GM20431 (cell line): Measurements from ENCODE around the gene TEAD4.

Experiments
- in situ Hi-C: fragments of 300-500 bp; cut with MseI, MboI; formaldehyde crosslinking; loops from one replicate; pipeline ENCODE4 v1.15.0; 2020; ENCODE audit warnings: low sequenced_read_pairs; ENCODE audit not compliant: unreplicated experiment

Gene TEAD4

DNA sequence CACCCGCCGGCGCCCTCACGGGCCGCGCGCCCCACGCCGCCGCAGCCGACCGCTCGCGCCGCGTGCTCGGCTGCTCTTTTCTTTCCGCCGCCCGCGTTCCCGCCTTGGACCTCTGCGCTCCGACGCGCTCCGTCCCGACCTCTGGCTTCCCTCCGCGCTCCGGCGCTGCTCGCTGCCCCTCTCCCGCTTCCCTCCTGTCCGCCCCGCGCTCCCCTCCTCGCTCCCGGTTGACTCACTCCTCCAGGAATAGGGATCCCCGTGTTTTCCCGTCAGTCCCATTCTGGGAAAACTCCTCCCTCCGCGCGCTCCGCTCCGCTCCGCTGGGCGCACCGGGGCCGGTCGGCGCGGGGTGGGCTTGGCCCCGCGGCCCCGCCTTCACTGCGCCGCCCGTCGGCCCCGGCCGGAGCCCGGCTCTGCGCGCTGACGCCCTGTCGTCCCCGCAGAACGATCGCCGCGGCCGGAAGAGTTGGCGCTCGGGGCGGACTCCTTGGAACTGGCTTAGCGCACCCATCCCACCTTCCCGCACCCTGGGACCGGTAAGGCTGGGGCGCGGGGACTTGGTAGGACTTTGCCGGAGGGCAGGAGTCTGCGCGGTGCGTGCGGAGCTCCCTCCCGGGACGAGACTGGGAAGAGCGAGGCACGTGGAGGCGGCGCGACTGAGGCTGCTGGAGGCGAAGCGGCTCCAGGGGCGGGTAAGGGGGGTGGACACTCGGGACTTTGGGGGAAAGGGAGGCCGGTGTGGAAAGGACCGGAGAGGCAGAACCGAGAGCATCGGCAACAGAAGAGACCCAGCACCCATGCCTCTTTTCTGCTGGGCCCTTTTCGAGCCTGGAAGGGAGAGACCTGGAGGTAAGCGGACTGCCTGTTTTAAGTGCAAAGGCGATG, 550 bp downstream of the TEAD4 start:
- in situ Hi-C loops: no loop called here

DNA sequence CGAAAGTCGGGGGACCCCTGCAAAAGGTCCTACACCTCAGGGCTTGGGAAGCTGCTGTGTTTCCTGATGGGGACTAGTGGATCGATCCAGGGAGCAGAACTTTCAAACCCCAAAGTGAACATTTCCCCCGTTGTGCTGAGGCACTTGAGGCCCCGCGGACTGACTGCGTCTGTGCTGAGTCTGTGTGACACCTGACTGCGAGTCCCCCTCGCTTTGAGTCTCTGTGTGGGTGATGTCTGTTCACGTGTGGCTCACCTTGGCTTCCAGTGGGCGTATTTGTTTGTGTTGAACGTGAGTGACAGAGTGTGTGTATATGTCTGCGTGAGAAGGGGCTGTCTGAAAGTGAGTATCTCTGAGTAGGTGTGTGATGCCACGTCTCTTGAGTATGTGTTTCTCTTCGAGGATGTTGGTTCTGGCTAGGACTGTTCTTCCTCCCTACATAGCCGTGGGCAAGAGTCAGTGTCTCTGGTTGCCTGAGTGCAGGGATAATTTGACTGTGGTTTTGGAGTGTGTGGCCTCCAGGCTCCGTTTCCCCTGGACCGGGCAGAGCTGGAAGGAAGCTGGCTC, 1.3 kb downstream of the TEAD4 start:
- in situ Hi-C loops: no loop called here

DNA sequence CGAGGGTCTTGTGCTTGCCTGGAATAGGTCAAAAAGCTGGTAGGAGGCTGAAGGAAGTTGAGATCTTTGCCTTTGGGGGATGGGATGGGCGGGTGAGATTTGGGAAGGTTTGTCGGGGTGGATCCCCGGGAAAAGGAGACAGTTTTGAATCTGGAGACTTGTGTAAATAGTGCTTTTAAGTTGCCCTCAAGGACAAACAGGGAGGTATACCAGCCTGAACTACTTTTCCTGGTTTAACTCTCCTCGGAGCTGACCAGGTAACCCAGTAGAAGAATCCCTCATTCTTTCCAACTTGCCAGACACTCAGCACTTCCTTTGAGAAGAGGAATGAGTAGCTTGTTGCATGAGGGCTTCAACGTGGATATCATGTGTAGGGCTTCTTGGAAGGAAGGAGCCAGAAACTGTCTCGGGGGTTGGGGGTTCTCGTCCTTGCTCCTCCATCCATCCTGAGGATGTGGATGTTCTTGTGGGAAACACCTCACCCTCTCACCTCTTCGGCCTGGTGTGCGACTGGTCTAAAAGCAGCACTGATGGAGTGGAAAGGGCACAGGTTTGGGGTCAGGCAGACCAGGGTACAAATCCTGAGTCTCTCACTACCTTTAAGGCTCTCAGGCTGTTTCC, 1.9 kb downstream of the TEAD4 start:
- in situ Hi-C loops: no loop called here

DNA sequence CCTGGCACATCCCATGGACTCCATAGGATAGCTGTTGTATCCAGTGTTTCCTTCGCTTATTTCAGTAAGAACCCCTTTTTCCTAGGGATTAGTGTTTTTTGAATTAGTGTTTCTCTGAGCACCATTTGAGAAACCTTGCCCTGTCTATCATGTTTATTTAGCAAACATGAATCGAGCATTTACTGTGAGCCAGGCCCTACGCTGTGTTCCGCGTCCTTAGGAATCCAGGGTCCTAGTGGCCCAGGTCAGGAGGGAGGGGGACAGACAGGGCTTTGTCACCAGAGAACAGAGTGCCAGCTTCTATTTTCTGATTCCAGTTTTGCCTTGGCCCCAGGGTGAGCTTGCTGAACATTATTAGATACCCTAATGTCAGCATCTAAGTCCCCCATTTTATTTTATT, 2.5 kb downstream of the TEAD4 start:
- in situ Hi-C loops: no loop called here

DNA sequence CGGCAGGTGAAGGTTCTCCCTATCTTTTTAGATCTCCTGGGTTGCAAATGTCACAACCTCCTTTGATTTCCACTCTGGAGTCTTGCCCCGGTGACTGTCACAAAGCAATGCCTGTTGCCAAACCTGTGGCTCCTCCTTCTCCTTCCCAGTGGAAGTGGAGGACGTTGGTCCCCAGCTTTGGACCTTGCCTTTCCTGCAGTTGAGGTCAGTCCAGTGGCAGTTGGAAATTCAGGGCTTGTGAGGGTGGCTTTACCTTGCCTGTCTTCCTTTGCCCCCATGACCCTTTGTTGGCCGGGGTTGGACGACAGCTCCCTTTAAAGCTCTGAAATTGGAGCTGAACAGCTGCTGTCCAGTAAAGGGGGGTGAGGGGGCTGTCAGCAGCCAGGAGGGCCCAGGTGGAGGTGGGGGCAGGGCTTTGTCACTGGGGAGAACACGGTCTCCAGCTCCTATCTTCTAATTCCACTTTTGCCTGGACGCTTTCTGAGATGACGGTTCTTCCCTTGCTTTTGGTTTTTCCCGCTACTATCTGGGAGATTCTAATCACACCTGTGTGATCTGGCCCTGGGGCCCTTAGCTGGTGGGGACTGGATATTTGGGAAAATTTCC, 4.1 kb downstream of the TEAD4 start:
- in situ Hi-C loops: no loop called here

DNA sequence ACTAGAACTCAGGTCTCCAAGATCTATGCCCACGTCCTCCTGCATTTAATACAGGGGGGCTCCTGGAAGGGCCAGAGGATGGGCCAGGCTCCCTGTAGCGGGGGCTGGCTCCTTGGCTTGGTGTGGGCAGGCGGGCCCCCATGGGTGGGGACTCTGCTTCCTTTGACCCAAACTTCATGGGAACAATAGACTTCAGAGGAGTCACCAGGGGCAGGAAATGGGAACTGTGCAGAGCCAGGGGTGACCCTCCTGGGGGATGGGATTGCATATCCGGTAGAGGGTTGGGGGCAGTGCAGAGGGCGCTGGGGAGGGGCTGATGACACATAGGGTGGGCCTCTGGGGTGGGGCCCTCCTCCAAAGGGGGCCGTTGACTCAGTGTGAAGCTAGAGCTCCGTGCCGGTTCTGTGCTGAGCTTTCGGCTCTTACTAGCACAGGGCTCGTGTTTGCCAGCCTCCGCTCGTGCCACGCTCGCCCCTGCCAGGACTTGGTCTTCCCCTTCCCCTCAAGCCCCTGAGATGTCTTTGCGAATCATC, 4.6 kb downstream of the TEAD4 start:
- in situ Hi-C loops: no loop called here

DNA sequence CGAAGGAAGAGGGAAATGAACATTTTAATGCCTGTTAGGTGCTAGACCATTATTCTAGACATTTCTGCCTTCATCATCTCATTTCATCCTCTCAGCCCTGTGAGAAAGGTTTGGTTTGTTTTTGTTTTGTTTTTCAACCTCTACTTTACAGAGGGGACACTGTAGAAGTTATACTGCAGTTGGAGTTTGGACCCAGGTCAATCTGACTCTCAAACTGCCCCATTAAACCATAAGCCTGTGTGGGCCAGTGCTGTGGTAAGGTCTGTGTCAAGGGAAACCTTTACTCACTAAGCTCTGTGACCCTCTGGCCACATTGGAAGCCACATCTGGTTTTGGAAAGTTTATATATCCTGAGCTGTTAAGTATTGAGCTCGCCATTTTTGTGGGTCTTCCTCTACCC, 8.5 kb downstream of the TEAD4 start:
- in situ Hi-C loops: no loop called here

DNA sequence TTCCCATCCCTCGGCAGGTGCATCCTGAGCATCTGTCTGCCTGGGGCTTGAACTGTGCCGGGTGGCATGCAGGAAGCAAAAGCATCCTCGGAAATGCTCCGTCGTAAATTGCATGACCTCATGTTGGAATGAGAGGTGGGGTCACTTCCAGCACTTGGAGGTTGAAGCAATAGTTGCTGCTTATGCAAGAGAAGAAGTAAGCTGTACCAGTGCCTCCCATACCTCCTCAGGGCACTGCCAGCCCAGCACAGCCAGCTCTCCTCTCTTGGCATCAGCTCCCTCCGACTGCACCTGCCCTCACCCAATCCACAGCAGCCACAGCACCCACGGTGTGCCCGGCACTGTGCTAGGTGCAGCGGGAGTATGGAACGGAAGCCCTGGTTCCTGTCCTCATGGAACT, 11.5 kb downstream of the TEAD4 start:
- in situ Hi-C loops: no loop called here

DNA sequence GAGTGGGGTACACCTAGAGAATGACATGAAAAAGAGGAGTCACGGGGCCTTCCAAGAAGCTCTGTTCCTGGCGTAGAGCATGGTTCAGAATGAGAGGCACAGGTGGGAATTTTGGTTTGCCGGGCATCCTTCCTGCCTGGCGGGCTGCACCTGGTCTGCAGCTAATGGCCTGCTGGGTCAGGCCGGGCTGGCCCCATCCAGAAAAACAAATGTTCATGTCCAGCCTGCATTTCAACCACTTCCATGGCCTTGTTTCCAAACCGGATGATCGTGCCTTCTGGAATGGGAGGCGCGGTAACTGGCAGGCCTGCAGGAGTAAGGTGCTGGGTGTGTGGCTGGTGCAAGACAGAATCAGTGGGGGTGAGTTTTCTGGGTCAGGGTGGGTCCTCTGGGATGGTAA, 14.4 kb downstream of the TEAD4 start:
- in situ Hi-C loops: no loop called here

DNA sequence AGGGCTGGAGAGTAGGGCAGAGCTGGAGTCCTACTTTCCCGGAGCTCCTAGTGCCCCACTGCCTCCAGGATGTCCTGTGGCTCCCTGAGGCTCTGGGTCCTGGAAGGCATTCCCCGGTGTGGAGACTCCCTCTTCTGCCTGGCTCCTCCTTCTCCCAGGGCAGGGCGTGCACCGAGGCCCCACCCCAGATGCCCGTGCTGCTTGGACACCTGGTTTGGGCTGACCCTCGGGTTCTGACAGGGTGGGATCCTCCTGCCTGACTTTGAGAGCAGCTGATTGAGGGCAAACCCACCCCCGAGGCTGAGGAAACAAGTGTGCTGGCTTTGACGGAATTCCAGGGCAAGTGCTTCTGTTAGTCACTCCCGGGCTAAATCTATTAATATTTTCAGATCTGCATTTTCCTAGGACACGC, 15.4 kb downstream of the TEAD4 start:
- in situ Hi-C loops: no loop called here

DNA sequence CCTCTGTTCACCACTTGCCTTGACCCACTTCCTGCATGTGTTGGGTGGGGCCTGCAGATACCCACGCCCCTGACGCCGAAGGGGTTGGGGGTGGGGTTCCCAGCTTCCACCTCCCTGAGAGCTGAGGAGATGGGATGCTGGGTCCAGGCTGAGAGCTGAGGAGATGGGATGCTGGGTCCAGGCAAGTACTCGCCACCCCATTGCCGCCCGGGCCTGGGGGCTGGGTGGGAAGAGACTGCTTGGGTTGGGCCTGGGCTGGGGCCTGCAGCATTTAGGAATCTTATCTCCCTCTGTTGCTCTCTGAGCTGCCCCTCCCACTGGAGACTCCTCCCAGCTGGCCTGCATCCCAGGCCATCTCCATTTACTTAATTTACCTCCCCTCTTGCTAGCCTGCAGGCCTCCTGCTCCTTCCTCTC, 17.4 kb downstream of the TEAD4 start:
- in situ Hi-C loops: no loop called here

DNA sequence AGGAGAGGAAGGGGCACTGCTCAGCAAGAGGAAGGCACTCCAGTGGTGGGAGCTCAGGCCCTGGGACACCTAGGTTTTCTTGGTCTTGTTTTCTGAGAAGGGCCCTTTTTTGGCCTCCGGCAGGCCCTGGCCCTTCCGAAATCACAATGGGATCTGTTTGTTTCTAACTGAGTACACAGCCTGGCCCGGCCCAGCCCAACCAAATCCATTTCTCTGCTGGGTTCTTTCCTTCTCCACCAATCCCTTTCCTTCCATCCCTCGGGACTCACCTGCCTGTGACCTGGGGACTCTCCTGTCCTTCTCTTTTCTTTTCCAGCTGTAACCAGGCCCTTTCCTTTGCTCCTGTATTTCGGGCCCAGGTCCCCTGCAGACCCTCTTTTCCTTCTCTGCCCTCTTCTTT, 18.6 kb downstream of the TEAD4 start:
- in situ Hi-C loops: no loop called here

DNA sequence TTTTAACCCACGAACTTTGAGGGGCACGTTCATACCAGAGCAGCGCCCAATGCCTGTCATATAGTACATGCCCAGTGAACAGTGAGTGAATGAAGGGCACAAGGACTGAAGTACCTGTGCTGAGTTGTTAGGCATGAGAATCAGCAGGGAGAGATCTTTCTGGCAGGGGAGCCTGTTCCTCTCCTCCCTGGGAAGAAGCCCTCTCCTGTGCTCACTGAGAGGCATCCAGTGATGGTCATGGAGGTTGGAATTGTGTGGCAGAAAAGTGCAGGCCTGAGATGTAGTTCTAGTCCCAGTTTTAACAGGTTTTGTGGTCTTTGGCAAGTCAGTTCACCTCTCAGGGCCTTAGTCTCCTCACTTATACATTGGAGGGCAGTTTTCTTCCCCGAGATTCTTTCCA, 20.6 kb downstream of the TEAD4 start:
- in situ Hi-C loops: no loop called here

DNA sequence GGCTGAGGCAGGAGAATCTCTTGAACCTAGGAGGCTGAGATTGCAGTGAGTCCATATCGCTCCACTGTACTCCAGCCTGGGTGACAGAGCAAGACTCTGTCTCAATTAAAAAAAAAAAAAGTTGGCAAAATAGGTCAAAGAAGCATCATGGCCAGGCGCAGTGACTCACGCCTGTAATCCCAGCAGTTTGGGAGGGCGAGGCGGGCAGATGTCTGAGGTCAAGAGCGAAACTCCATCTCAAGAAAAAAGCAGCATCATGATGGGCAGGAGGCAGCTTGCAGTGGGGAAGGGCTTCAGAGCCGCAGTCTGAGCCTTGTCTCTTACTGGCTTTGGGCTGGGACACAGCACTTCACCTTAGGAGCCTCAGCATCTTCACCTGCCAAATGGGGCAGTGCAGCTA, 21.4 kb downstream of the TEAD4 start:
- in situ Hi-C loops: no loop called here

DNA sequence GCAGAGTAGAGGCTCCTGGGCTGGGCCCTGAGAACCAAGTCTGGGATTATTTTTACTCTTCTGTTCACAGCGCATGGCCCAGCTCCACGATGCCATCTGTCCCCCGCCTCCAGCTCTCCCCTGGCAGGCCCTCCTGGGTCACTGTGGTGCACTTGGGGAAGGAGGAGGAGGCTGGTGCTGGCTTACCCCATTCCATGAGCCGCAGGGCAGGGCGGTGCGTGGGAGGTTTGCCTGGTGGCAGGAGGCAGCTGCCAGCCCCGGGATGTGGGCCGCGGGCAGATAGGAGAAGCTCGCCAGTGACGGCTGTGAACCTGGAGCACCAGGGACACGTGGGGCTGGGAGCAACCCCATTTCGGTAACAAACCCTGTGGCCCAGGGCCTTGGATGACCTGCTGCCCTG, 23.2 kb downstream of the TEAD4 start:
- in situ Hi-C loops: no loop called here

DNA sequence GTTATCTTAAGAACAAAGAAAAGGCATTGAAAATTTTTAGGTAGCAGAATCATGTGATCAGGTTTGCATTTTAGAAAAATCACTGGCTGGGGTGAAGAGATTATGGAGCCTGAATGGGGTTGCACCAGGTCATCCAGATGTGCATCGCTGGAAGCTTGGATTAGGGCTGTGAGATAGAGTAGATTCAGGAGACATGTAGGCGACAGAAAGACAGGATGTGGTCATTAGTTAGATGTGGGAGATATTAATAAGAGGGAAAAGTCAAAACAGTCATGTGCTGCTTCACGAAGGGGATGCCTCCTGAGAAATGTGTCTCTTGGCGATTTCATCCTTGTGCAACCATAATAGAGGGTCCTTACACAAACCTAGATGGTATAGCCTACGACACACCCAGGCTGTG, 25.1 kb downstream of the TEAD4 start:
- in situ Hi-C loops: no loop called here

DNA sequence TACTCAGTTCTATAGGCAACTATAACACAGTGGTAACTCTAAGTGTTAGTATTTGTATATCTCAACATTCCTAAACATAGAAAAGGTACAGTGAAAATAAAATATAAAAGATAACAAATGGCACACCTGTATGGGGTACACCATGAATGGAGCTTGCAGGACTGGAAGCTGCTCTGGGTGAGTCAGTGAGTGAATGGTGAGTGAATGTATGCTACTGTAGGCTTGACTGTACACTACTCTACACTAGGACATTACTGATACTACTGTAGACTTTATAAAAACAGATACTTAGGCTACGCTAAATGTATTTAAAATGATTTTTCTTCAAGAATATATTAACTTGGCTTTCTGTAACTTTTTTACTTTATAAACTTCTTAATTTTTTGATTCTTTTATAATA, 25.5 kb downstream of the TEAD4 start:
- in situ Hi-C loops: no loop called here

DNA sequence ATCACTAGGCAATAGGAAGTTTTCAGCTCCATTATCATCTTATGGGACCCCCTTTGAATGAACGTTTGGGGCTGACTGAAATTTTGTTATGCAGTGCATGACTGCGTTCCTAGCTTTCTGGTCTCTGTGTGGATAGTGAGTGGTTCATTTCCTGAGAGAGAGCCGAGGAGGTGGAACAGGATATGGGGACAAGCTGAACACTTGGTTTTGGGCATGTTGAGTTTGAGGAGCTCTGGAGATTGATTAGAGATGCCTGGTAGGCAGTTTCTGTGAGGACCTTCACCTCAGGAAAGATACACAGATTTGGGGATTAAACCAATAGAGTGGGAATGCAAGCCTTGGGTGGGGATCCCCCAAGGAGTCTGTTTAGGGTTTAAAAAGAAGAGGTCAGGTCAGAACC, 27.7 kb downstream of the TEAD4 start:
- in situ Hi-C loops: no loop called here

DNA sequence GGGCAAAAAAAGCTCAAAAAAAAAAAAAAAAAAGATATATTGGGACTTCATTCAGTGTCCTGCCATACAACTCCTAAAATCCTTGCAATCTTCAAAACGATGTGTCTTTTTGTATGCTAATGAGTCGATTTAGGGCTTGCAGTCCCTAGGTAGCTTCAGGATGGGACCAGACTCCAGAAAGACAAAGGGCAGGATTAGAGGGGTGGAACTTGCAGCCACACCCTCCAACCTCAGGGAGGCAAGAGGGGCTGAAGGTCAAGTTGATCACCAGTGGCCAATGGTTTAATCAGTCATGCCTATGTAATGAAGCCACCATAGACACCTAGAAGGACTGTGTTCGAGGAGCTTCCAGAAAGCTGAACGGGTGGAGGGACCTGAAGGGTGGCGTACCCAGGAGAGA, 29.3 kb downstream of the TEAD4 start:
- in situ Hi-C loops: no loop called here

DNA sequence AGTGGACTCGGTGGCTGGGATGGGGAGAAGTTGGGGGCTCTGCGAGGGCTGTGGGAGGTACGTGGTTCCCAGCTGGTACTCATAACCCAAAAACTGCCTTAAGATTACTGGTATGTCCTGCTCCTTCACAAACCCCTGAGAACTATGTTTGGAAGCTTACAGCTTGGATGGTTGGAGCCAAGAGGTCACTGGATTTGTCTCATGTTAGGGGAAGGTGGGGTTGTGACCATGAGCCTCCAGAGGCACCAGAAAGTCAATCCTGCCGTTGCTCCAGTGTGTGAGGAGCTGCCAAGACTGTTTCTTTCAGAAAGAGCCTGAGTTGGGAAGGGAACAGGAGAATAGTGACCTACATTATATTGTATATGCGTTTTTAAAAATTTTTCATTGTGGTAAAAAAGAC, 33.5 kb downstream of the TEAD4 start:
- in situ Hi-C loops: no loop called here
